Measurements from ENCODE around the gene PTPRS. TPM values are rescaled to one million over a fixed set of nuclear protein-coding genes. Genes with fewer than 3 reads are reported as not detected.
"Not testable (repeated sequence)": the region's sequence is repeated elsewhere in the genome, so short reads cannot be mapped to it uniquely, and the experiment has no call there.

Gene PTPRS
- total and polyA plus RNA-seq, 2 donors (not counting 3 experiments of a cell fraction or from before 2014, with no cell fraction given), result 10.1 to 16.1 TPM

- Histone ChIP-seq H3K9me3 (replicated peaks; ENCODE audit: control insufficient read depth, insufficient read depth, low read length) (no peaks in the 10 kb centered on the region), H3K79me2 (ENCODE audit: control insufficient read depth, insufficient read depth, low read length) (no peaks in the 10 kb centered on the region), H3K9me1 (replicated peaks; ENCODE audit: control insufficient read depth, extremely low read depth, insufficient read depth, low read length) (no peaks in the 10 kb centered on the region), H2AFZ (ENCODE audit: low read depth, low read length) (no peak overlapping the region), H3K27me3 (ENCODE audit: control insufficient read depth in 2 of 2, insufficient read depth in 2 of 2, low read length in 2 of 2) (no peaks in the 10 kb centered on the region), H3K4me1 (ENCODE audit: control insufficient read depth, extremely low read depth, insufficient read depth, low read length) (no peaks in the 10 kb centered on the region), H3K4me3 (replicated peaks in 1 of 3; ENCODE audit: insufficient read depth in 1 of 3, low read depth in 1 of 3, low read length in 3 of 3) (no peak overlapping the region), H4K20me1 (replicated peaks; ENCODE audit: control insufficient read depth, extremely low read depth, insufficient read depth, low read length) (no peaks in the 10 kb centered on the region), H3K27ac (ENCODE audit: insufficient read depth, low read depth, low read length) (no peak overlapping the region), H3K4me2 (ENCODE audit: insufficient read depth, low read length) (no peak overlapping the region), H3K9ac (replicated peaks; ENCODE audit: extremely low read depth, insufficient read depth, low read length) (no peak overlapping the region), H3K36me3 (ENCODE audit: control insufficient read depth in 2 of 2, extremely low read depth in 1 of 2, insufficient read depth in 2 of 2, low read length in 2 of 2) (no peaks in the 10 kb centered on the region)
- intact Hi-C loops (cut with micrococcal nuclease), result no loop called here
- DNase-seq (ENCODE audit: low read depth, low spot score), result no peak
- FAIRE-seq, result no peak
- ChIA-PET CTCF (interaction anchor here (1.3 kb wide), 1 partner anchor 127 kb away, joined by 3 read pairs; no protein-coding TSS in a partner anchor), POLR2A (no interaction called here)
- TF ChIP-seq JUN (IDR thresholded peaks at IDR 0.05; ENCODE audit: borderline replicate concordance, insufficient read depth, insufficient read length, low read depth), result no peak
- TF ChIP-seq FOS (IDR thresholded peaks at IDR 0.05; ENCODE audit: borderline replicate concordance, insufficient read depth, low read length), result no peak
- TF ChIP-seq EZH2 (IDR thresholded peaks at IDR 0.05; ENCODE audit: borderline replicate concordance, low read depth, low read length, severe bottlenecking), result no peak
- no peak for TF ChIP-seq MAX (IDR thresholded peaks at IDR 0.05; ENCODE audit: insufficient read depth, insufficient read length)
- TF ChIP-seq POLR2AphosphoS5 (IDR thresholded peaks at IDR 0.05; ENCODE audit: insufficient read depth, low read depth, low read length), result no peak
- dilution Hi-C loops (cut with MboI; ENCODE audit: extremely low pct_ligation_motif_present, low sequenced_read_pairs), result no loop called here
- BruUV-seq (replicated peaks), result no TSS peak
Observed at GRCh38 chr19:5330307-5330720, 10.3 kb downstream of the PTPRS start.

- intact Hi-C loops (cut with micrococcal nuclease) (no loop called here), dilution Hi-C loops (cut with MboI; ENCODE audit: extremely low pct_ligation_motif_present, low sequenced_read_pairs) (no loop called here)
- DNase-seq (ENCODE audit: low read depth, low spot score) (no peak), FAIRE-seq (no peak)
- POLR2A ChIA-PET, result no interaction called here
- Histone ChIP-seq H3K9me1 (replicated peaks; ENCODE audit: control insufficient read depth, extremely low read depth, insufficient read depth, low read length) (no peaks in the 10 kb centered on the region), H3K79me2 (ENCODE audit: control insufficient read depth, insufficient read depth, low read length) (no peaks in the 10 kb centered on the region), H3K9me3 (replicated peaks; ENCODE audit: control insufficient read depth, insufficient read depth, low read length) (no peaks in the 10 kb centered on the region), H3K27me3 (ENCODE audit: control insufficient read depth in 2 of 2, insufficient read depth in 2 of 2, low read length in 2 of 2) (no peaks in the 10 kb centered on the region), H3K4me3 (replicated peaks in 1 of 3; ENCODE audit: insufficient read depth in 1 of 3, low read depth in 1 of 3, low read length in 3 of 3) (no peak overlapping the region), H3K4me1 (ENCODE audit: control insufficient read depth, extremely low read depth, insufficient read depth, low read length) (no peaks in the 10 kb centered on the region), H3K4me2 (ENCODE audit: insufficient read depth, low read length) (no peak overlapping the region), H3K36me3 (ENCODE audit: control insufficient read depth in 2 of 2, extremely low read depth in 1 of 2, insufficient read depth in 2 of 2, low read length in 2 of 2) (no peaks in the 10 kb centered on the region), H3K9ac (replicated peaks; ENCODE audit: extremely low read depth, insufficient read depth, low read length) (no peak overlapping the region), H3K27ac (ENCODE audit: insufficient read depth, low read depth, low read length) (no peak overlapping the region), H4K20me1 (replicated peaks; ENCODE audit: control insufficient read depth, extremely low read depth, insufficient read depth, low read length) (no peaks in the 10 kb centered on the region), H2AFZ (ENCODE audit: low read depth, low read length) (no peak overlapping the region)
- no peak for TF ChIP-seq POLR2A (IDR thresholded peaks at IDR 0.05; ENCODE audit: low read depth, low read length)
- TF ChIP-seq MAX (IDR thresholded peaks at IDR 0.05; ENCODE audit: insufficient read depth, insufficient read length), result no peak
- no peak for TF ChIP-seq MYC (IDR thresholded peaks at IDR 0.05; ENCODE audit: low read depth, low read length)
- no peak for TF ChIP-seq FOS (IDR thresholded peaks at IDR 0.05; ENCODE audit: borderline replicate concordance, insufficient read depth, low read length)
- no peak for TF ChIP-seq CTCF (IDR thresholded peaks at IDR 0.05; ENCODE audit: extremely low read depth in 1 of 2, insufficient read depth in 1 of 2, low read depth in 1 of 2, low read length in 2 of 2)
- BruUV-seq (replicated peaks), result no TSS peak
- CTCF ChIA-PET, result interaction anchor here (1.2 kb wide), 2 partner anchors 10 to 14 kb away, joined by 3 read pairs; no protein-coding TSS in a partner anchor
Observed at GRCh38 chr19:5329141-5329540, 11.5 kb downstream of the PTPRS start.

GRCh38 chr19:5328407-5328806, 12.2 kb downstream of the PTPRS start:
- H3K4me3 ChIP-seq (replicated peaks in 1 of 3; ENCODE audit: insufficient read depth in 1 of 3, low read depth in 1 of 3, low read length in 3 of 3); H3K9me3 ChIP-seq (replicated peaks; ENCODE audit: control insufficient read depth, insufficient read depth, low read length); DNase-seq (ENCODE audit: low read depth, low spot score); H3K9me1 ChIP-seq (replicated peaks; ENCODE audit: control insufficient read depth, extremely low read depth, insufficient read depth, low read length); H3K9ac ChIP-seq (replicated peaks; ENCODE audit: extremely low read depth, insufficient read depth, low read length); H4K20me1 ChIP-seq (replicated peaks; ENCODE audit: control insufficient read depth, extremely low read depth, insufficient read depth, low read length); dilution Hi-C loops (cut with MboI; ENCODE audit: extremely low pct_ligation_motif_present, low sequenced_read_pairs); BruUV-seq (replicated peaks); H3K4me1 ChIP-seq (ENCODE audit: control insufficient read depth, extremely low read depth, insufficient read depth, low read length); FAIRE-seq; H3K27ac ChIP-seq (ENCODE audit: insufficient read depth, low read depth, low read length); intact Hi-C loops (cut with micrococcal nuclease); POLR2A ChIA-PET; CTCF ChIA-PET; H3K4me2 ChIP-seq (ENCODE audit: insufficient read depth, low read length); H3K27me3 ChIP-seq (ENCODE audit: control insufficient read depth in 2 of 2, insufficient read depth in 2 of 2, low read length in 2 of 2); H3K79me2 ChIP-seq (ENCODE audit: control insufficient read depth, insufficient read depth, low read length); H3K36me3 ChIP-seq (ENCODE audit: control insufficient read depth in 2 of 2, extremely low read depth in 1 of 2, insufficient read depth in 2 of 2, low read length in 2 of 2); H2AFZ ChIP-seq (ENCODE audit: low read depth, low read length): not testable (repeated sequence)

All from endothelial cell of umbilical vein (primary cell).